Measurements from ENCODE around the gene HNRNPA3. TPM values are rescaled to one million over a fixed set of nuclear protein-coding genes. Genes with fewer than 3 reads are reported as not detected.

HNRNPA3 gene
- total and polyA plus RNA-seq, 2 of the 13 experiments (the other 11 are each of a cell fraction or from before 2014, with no cell fraction given): 73.3 to 97.7 TPM

DNA sequence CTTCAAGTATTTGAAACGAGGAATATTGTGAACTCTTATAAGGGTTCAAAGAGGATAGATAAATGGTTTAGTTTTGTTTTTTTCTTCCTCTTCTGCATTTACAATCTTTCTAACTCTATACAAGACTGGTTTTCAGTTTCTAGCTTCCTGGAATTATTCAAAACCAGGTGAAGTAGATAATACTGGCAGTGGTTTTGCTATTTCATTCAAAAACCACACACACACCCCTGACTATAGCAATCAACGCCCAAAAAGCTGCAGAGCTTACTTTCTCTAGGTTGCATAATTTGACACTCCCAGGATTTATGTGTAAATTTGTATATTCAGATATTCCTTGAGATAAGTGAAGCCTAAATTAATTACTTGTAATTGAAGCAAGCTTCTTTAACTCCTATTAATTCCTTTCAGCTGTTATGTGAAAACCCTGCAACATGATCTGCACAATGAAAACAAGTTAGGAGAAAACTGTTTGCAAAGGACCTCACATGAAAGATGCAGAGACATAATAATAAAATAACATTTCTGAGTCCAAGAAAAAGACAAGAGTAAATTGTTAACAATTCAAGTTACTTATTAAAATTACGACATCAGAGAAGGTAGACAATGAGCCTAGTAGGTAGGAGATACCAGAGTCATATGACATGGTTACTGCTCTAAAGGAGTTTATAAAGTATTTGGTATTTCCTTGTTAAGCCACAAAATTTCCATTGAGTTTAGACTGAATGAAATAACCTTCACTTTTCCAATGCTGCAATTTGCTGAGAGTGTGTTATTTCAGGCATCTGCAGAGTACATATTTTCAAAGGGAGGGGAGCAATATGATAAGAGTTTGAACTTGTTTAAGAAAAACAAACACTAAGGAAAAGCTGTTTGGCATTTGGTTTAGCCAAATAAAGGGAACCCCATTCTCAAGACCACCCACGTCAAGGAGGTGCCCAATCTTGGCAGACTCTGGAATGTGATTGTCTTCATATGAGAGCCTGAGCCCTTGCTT is 53.5 kb downstream of the HNRNPA3 start (continued):
- TF ChIP-seq ZNF503 (CRISPR knock-in tag; IDR thresholded peaks at IDR 0.05): no peak
- TF ChIP-seq RFX5 (IDR thresholded peaks at IDR 0.05; ENCODE audit: low read depth, low read length): no peak
- no peak for TF ChIP-seq PCBP1 (IDR thresholded peaks at IDR 0.05; ENCODE audit: borderline replicate concordance, low read depth, low read length)
- no peak for TF ChIP-seq DNMT3B (CRISPR knock-in tag; conservative IDR thresholded peaks at IDR 0.05)
- no peak for TF ChIP-seq ZNF10 (CRISPR knock-in tag; IDR thresholded peaks at IDR 0.05; ENCODE audit: borderline replicate concordance, low read depth)
- no peak for TF ChIP-seq ZC3H13 (CRISPR knock-in tag; IDR thresholded peaks at IDR 0.05)
- TF ChIP-seq NFE2 (CRISPR knock-in tag; IDR thresholded peaks at IDR 0.05): no peak
- no peak for TF ChIP-seq KLF15 (CRISPR knock-in tag; IDR thresholded peaks at IDR 0.05; ENCODE audit: borderline replicate concordance)
- TF ChIP-seq YEATS2 (CRISPR knock-in tag; IDR thresholded peaks at IDR 0.05; ENCODE audit: borderline replicate concordance): no peak
- no peak for TF ChIP-seq ZNF883 (CRISPR knock-in tag; IDR thresholded peaks at IDR 0.05; ENCODE audit: not compliant biosample characterization)
- no peak for TF ChIP-seq ZNF253 (CRISPR knock-in tag; IDR thresholded peaks at IDR 0.05; ENCODE audit: borderline replicate concordance)
- TF ChIP-seq, protein P1, sequence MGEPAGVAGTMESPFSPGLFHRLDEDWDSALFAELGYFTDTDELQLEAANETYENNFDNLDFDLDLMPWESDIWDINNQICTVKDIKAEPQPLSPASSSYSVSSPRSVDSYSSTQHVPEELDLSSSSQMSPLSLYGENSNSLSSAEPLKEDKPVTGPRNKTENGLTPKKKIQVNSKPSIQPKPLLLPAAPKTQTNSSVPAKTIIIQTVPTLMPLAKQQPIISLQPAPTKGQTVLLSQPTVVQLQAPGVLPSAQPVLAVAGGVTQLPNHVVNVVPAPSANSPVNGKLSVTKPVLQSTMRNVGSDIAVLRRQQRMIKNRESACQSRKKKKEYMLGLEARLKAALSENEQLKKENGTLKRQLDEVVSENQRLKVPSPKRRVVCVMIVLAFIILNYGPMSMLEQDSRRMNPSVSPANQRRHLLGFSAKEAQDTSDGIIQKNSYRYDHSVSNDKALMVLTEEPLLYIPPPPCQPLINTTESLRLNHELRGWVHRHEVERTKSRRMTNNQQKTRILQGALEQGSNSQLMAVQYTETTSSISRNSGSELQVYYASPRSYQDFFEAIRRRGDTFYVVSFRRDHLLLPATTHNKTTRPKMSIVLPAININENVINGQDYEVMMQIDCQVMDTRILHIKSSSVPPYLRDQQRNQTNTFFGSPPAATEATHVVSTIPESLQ (CRISPR knock-in tag; conservative IDR thresholded peaks at IDR 0.05): no peak
- TF ChIP-seq, protein P2, sequence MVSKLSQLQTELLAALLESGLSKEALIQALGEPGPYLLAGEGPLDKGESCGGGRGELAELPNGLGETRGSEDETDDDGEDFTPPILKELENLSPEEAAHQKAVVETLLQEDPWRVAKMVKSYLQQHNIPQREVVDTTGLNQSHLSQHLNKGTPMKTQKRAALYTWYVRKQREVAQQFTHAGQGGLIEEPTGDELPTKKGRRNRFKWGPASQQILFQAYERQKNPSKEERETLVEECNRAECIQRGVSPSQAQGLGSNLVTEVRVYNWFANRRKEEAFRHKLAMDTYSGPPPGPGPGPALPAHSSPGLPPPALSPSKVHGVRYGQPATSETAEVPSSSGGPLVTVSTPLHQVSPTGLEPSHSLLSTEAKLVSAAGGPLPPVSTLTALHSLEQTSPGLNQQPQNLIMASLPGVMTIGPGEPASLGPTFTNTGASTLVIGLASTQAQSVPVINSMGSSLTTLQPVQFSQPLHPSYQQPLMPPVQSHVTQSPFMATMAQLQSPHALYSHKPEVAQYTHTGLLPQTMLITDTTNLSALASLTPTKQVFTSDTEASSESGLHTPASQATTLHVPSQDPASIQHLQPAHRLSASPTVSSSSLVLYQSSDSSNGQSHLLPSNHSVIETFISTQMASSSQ (IDR thresholded peaks at IDR 0.05; ENCODE audit: low read depth): no peak; the same call in 1 of the 2 replicates
- TF ChIP-seq, protein P2 (CRISPR knock-in tag; IDR thresholded peaks at IDR 0.05; ENCODE audit: borderline replicate concordance): no peak
- TF ChIP-seq, protein P3, sequence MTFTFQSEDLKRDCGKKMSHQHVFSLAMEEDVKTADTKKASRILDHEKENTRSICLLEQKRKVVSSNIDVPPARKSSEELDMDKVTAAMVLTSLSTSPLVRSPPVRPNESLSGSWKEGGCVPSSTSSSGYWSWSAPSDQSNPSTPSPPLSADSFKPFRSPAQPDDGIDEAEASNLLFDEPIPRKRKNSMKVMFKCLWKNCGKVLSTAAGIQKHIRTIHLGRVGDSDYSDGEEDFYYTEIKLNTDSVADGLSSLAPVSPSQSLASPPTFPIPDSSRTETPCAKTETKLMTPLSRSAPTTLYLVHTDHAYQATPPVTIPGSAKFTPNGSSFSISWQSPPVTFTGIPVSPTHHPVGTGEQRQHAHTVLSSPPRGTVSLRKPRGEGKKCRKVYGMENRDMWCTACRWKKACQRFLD (CRISPR knock-in tag; IDR thresholded peaks at IDR 0.05; ENCODE audit: borderline replicate concordance): no peak

All from HepG2 (cell line).